ENCODE measurements around the gene TCAP.

The TCAP gene

DNA sequence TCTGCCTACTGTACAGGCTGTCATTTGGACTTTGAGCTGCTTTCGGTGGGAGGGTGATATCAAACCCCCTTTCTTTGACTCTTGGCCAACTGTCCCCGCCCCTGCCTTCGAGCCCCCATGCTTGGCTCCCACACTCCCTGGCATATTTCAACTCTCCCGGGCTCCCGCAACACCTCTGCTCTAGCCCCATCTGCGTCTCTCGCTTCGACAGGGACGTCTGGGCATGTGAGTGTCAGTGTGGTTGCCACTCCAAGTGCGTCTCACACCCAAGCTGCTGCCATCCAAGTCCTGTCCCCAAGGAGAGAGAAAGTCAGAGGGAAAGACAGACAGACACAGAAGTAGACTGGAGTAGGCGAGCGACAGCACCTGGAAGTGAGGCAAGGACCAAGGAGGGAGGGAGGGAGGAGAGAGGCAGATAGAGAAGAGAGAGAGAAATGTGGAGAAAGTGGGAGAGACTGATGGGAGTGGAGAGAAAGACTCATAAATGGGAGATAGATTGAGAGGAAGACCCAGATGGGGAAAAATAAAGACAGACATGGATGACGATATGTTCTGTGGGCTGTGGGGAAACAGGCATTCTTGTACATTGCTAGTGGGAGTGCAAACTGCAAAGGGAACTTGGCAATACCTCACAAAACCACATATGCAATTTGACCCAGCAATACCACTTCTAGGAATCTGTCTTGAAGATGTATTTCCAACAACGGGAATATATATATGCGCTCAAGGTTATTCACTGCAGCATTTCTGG is 16.4 kb upstream of the TCAP start:
- in situ Hi-C loops (cut with MboI; ENCODE audit: low sequenced_read_pairs) = no loop called here

- in situ Hi-C loops (cut with MboI; ENCODE audit: low sequenced_read_pairs) = no loop called here
Measured at GRCh38 chr17:39650121-39650579, 15.0 kb upstream of the TCAP start.

- in situ Hi-C loops (cut with MboI; ENCODE audit: low sequenced_read_pairs) = no loop called here
Measured at GRCh38 chr17:39651923-39652586, 13.1 kb upstream of the TCAP start.

DNA sequence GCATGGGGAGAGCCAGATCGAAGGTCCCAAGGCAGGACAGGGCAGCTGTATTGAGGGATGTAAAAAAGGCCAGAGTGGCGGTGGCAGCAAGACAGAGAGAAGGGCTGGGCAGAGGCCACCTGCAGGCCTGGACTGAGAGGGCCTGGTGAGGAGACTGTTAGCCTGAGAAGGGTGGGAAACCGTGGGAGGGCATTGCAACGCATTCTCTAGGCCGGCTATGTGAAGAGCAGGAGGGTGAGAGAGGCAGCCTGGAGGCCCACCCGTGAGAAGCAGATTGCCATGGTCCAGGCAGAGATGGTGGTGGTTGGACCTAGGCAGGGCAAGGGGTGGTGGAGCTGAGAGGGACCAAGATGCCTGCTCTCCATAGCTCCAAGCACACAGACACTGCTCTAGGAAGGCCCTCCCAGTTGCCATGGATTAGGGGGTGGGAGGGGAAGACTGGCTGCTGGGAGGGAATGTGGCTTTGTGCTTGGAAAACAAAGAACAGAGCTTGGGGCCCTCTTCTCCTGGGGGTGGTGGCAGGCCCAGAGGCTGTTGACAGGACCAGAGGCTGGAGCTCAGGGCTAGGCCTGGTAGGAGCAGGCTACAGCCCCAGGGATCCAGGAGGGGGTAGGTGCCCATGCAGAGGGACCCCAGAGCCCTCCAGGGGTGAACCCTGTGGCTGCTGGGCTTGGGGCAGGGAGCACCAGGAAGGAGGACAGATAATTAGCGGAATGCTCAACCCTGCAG is 12.4 kb upstream of the TCAP start:
- in situ Hi-C loops (cut with MboI; ENCODE audit: low sequenced_read_pairs) = no loop called here

DNA sequence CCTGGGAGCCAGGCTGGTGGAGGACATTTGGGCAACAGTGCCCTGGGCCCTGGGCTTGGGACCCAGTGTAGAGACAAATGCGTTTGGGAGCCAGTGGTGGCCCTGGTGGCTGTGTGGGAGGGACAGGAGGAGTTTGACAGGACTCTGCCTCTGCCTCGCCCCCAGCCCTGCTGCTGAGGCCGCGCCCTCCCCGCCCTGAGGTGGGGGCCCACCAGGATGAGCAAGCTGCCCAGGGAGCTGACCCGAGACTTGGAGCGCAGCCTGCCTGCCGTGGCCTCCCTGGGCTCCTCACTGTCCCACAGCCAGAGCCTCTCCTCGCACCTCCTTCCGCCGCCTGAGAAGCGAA is 11.9 kb upstream of the TCAP start:
- in situ Hi-C loops (cut with MboI; ENCODE audit: low sequenced_read_pairs) = no loop called here

- in situ Hi-C loops (cut with MboI; ENCODE audit: low sequenced_read_pairs) = no loop called here
Measured at GRCh38 chr17:39653662-39654331, 11.4 kb upstream of the TCAP start.

GRCh38 chr17:39655105-39655504 is 10.0 kb upstream of the TCAP start:
- in situ Hi-C loops (cut with MboI; ENCODE audit: low sequenced_read_pairs) = no loop called here

DNA sequence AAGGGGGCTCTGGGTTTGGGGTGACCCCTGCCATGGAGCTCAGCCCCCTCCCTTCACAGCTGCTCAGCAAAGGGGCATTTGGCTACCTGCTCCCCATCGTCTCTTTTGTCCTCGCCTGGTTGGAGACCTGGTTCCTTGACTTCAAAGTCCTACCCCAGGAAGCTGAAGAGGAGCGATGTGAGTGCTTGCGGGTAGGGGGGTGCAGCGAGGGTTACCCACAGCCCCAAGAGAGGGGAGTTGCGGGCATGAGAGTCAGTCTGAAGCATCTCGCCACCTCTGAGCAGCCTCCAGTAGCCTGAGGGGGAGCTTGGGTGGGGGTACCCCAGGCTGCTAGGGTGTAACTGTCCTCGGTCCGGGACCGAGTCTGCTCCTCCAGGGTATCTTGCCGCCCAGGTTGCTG is 6.8 kb upstream of the TCAP start:
- in situ Hi-C loops (cut with MboI; ENCODE audit: low sequenced_read_pairs) = no loop called here

- in situ Hi-C loops (cut with MboI; ENCODE audit: low sequenced_read_pairs) = no loop called here
Measured at GRCh38 chr17:39658760-39659159, 6.4 kb upstream of the TCAP start.

DNA sequence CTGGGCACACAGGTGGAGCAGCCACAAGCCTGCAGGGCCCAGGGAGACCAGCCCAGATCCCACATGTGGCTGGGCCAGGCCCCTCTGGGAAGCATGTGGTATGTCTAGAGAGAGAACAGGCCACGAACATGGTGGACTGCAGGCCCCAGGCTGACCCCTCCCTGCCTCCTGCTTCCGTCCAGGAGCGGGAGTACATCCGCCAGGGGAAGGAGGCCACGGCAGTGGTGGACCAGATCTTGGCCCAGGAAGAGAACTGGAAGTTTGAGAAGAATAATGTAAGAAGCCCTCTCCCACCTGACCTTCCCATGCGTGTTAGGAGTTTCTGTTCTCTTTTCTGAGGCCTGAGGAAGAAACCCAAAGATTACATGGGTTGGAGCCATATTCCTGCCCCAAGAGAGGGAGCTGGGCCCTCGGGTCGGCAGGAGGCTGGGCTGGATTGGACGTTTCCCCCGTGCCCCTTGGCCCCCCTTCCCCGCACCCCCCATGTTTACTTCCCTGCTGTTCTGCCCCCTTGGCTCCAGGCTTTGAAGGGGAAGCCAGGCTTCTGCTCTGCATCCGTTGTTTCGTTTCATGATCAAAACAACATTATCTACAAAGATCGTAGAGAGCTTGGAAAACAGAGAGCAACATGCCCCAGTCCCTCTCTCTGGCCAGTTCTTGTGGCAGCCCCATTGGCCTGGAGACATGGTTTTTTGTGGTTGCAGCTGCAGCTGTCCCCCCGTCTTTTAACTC is 5.7 kb upstream of the TCAP start:
- in situ Hi-C loops (cut with MboI; ENCODE audit: low sequenced_read_pairs) = no loop called here

GRCh38 chr17:39660011-39660360 is 5.2 kb upstream of the TCAP start:
- in situ Hi-C loops (cut with MboI; ENCODE audit: low sequenced_read_pairs) = no loop called here

DNA sequence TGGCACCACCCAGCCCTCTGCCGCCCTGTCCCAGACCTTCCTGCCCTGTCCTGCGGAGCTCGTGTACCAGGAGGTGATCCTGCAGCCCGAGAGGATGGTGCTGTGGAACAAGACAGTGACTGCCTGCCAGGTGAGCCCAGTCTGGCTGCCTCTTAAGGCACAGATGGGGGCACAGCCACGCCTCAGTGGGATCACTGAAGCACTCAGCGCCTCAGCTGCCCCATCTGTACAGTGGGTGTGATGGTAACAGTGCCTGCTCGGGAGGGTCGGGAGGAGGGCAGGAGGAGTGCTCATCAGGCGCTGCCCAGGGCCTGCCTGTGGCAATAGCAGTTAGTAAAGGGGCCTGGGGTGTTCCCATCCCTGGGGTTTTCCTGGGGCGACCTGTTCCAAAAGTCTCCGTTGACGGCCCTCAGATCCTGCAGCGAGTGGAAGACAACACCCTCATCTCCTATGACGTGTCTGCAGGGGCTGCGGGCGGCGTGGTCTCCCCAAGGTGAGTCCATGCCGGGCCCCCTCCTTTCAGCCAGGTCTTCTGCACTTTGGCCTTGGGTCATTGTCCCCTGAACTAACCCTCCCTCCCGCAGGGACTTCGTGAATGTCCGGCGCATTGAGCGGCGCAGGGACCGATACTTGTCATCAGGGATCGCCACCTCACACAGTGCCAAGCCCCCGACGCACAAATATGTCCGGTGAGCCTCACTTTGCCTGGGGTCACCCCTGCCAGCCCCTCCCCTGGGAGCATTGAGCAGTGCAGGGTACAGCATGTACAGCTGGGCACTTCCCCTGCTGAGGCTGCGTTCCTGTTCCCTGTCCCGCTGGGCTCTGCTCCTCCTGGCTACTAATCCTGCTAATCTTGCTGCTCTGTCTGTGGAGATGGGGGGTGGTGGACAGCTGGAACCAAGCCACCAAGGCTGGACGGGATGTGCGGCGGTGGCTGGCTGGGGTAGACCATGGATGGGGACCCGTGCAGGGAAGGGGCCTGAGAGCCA is 4.5 kb upstream of the TCAP start:
- in situ Hi-C loops (cut with MboI; ENCODE audit: low sequenced_read_pairs) = no loop called here

DNA sequence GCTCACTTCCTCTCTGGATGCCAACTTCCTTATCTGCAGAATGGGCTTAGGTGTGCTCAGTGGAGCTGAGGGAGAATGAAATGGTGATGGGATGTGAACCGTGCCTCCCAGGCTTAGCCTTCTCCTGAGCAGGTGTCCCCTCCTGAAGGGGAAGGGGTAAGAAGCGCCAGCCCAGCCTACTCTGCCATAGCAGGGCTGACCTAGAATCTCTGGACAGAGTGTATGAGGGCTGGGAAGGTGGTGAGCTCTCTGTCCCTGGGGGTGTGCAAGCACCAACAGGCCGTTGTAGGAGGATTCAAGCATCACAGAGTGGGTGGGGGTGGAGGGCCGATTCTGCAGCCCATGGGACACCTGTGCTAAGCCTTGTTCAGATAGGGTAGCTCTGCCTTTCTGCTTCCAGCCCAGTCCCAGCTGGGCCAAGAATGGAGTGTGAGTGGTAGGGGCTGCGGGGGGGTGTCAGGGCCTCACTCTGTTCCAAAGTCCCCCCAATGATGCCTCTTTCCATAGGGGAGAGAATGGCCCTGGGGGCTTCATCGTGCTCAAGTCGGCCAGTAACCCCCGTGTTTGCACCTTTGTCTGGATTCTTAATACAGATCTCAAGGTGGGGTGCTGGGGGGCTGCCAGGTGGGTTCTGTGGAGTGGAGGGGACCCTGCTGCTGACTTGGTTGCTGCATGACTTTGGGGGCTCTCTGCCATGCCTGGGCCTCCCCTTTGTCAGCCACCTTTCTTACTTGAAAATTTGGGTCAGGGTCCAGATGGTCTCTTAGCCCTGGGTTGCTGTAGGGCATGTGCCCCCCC is 3.2 kb upstream of the TCAP start:
- in situ Hi-C loops (cut with MboI; ENCODE audit: low sequenced_read_pairs) = no loop called here

DNA sequence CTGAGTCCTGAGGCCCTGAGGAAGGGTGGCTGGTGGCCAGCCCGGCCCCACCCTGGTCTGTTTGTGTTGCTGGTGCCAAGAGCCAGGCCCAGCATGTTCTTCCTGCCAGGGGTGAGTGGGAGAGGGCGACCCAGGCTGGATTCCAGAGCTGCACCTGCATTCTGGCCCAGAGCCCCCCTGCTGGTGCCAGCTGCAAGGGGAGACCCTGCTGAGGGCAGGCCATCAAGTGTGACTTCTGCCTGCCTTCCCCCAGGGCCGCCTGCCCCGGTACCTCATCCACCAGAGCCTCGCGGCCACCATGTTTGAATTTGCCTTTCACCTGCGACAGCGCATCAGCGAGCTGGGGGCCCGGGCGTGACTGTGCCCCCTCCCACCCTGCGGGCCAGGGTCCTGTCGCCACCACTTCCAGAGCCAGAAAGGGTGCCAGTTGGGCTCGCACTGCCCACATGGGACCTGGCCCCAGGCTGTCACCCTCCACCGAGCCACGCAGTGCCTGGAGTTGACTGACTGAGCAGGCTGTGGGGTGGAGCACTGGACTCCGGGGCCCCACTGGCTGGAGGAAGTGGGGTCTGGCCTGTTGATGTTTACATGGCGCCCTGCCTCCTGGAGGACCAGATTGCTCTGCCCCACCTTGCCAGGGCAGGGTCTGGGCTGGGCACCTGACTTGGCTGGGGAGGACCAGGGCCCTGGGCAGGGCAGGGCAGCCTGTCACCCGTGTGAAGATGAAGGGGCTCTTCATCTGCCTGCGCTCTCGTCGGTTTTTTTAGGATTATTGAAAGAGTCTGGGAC is 2.4 kb upstream of the TCAP start:
- in situ Hi-C loops (cut with MboI; ENCODE audit: low sequenced_read_pairs) = no loop called here

DNA sequence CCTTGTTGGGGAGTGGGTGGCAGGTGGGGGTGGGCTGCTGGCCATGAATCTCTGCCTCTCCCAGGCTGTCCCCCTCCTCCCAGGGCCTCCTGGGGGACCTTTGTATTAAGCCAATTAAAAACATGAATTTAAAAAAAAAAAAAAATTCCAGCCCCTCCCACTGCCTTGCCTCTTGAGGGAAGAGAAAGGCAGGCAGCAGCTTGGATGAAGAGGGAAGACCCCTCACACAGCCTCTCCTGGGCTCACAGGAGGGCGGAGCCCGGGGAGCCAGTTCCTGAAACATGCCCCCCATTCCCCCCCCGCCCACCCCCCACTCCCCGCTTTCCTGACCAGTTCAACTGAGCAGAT is 1.8 kb upstream of the TCAP start:
- in situ Hi-C loops (cut with MboI; ENCODE audit: low sequenced_read_pairs) = no loop called here

- in situ Hi-C loops (cut with MboI; ENCODE audit: low sequenced_read_pairs) = no loop called here
Measured at GRCh38 chr17:39663688-39664580, 1.2 kb upstream of the TCAP start.

- in situ Hi-C loops (cut with MboI; ENCODE audit: low sequenced_read_pairs) = no loop called here
Measured at GRCh38 chr17:39665642-39666224, 584 bp downstream of the TCAP start.

Data from HL-60/S4 treated with phorbol 12-myristate 13-acetate at 8.2 ng/mL for 4 days and 3 days (cell line).